OCI-LY7 (cell line): ENCODE results near the gene VKORC1L1. TPM values are rescaled to one million over a fixed set of nuclear protein-coding genes. Genes with fewer than 3 reads are reported as not detected.
A peak's percentile ranks its signal among the peaks of the same experiment; 100 is the strongest.

Experiments used
- BruUV-seq: library from RNA; stranded (reverse); fragments of 400-500 nt; replicated peaks from 2 replicates; lab custom pipeline; 2021; lab: Mats Ljungman, UMichigan
- CTCF ChIA-PET: fragments of 300-600 bp; sonication (Branson Sonifier 250); formaldehyde crosslinking; loops from one replicate; lab custom pipeline; 2022; ENCODE audit warnings: antibody characterized with exemption; ENCODE audit not compliant: unreplicated experiment; lab: Charles Lee
- POLR2A ChIA-PET: fragments of 300-600 bp; sonication (Branson Sonifier 250); formaldehyde crosslinking; loops from one replicate; lab custom pipeline; 2022; ENCODE audit warnings: antibody characterized with exemption; lab: Charles Lee
- DNase-seq: peaks from one replicate; pipeline ENCODE4 v3.0.0-alpha.2; 2015; ENCODE audit warnings: low spot score
- H2AFZ ChIP-seq: fragments of 200-600 bp; sonication (generic), shearing (Covaris generic); 2 replicates; pipeline ENCODE4 v1.6.1; 2014; ENCODE audit warnings: mild to moderate bottlenecking, antibody characterized with exemption, low read length, moderate library complexity
- H3K27ac ChIP-seq: fragments of 200-600 bp; sonication (generic); 2 replicates; pipeline ENCODE4 v1.5.1; 2014; ENCODE audit warnings: mixed run types, low read depth, mild to moderate bottlenecking, moderate library complexity, low read length, inconsistent platforms; ENCODE audit not compliant: poor library complexity, severe bottlenecking
- H3K36me3 ChIP-seq: fragments of 200-600 bp; sonication (generic); 2 replicates; pipeline ENCODE4 v1.6.1; 2014; ENCODE audit warnings: mild to moderate bottlenecking, antibody characterized with exemption, low read length, moderate library complexity, mixed read lengths; ENCODE audit not compliant: insufficient read depth
- H3K4me1 ChIP-seq: fragments of 200-600 bp; sonication (generic); 2 replicates; pipeline ENCODE4 v1.5.1; 2014; ENCODE audit warnings: mild to moderate bottlenecking, low read length; ENCODE audit not compliant: insufficient read depth, poor library complexity, severe bottlenecking
- H3K4me2 ChIP-seq: fragments of 200-600 bp; sonication (generic); 2 replicates; pipeline ENCODE4 v1.6.1; 2014; ENCODE audit warnings: mild to moderate bottlenecking, low read length
- H3K4me3 ChIP-seq: fragments of 200-600 bp; sonication (generic); 2 replicates; pipeline ENCODE4 v1.5.1; 2014; ENCODE audit warnings: mild to moderate bottlenecking, low read depth, low read length; ENCODE audit not compliant: poor library complexity, severe bottlenecking
- H3K79me2 ChIP-seq: fragments of 200-600 bp; sonication (generic); 2 replicates; pipeline ENCODE4 v1.6.1; 2016; ENCODE audit warnings: low read depth, mild to moderate bottlenecking, low read length, moderate library complexity, mixed read lengths; ENCODE audit not compliant: insufficient read depth
- H3K9me2 ChIP-seq: fragments of 200-600 bp; sonication (generic); 2 replicates; pipeline ENCODE4 v1.6.1; 2016; ENCODE audit warnings: mild to moderate bottlenecking, low read length, mixed read lengths; ENCODE audit not compliant: insufficient read depth
- H3K9me3 ChIP-seq: fragments of 200-600 bp; sonication (generic); 2 replicates; pipeline ENCODE4 v1.6.1; 2014; ENCODE audit warnings: mild to moderate bottlenecking, mixed run types, low read length, mixed read lengths
- H4K20me1 ChIP-seq: fragments of 200-600 bp; sonication (generic); 2 replicates; pipeline ENCODE4 v1.6.1; 2014; ENCODE audit warnings: mild to moderate bottlenecking, antibody characterized with exemption, low read length, moderate library complexity, mixed read lengths; ENCODE audit not compliant: insufficient read depth
- CTCF ChIP-seq: fragments of 200-600 bp; sonication (generic); conservative IDR thresholded peaks from 2 replicates; pipeline ENCODE4 v1.5.1; 2014; ENCODE audit warnings: mild to moderate bottlenecking, antibody characterized with exemption, low read length, moderate library complexity, mixed read lengths
- EZH2phosphoT487 ChIP-seq: fragments of 200-600 bp; sonication (generic); IDR thresholded peaks from 2 replicates; pipeline ENCODE4 v1.6.1; 2018; ENCODE audit warnings: low read depth, borderline replicate concordance, mild to moderate bottlenecking, mixed run types, antibody characterized with exemption, low read length, moderate library complexity, mixed read lengths
- intact Hi-C: fragments of 100-400 bp; cut with micrococcal nuclease; formaldehyde crosslinking; loops from one replicate; pipeline ENCODE4 v1.10.0; 2022; ENCODE audit not compliant: unreplicated experiment
- total RNA-seq, 2 experiments: library from RNA; depleted of rRNA in 1 of 2; stranded (reverse); fragments of >200 nt in 1 of 2; shearing (Covaris generic) in 1 of 2; gene quantifications; 2 replicates each; pipeline ENCODE4 v1.2.3, GENCODE V29; 2014 to 2022

The VKORC1L1 gene
- total RNA-seq, 2 experiments from 2014 or later = 17.4 to 31.9 TPM

GRCh38 chr7:65976659-65977196, 103.9 kb downstream of the VKORC1L1 start:
- Histone ChIP-seq H3K4me2 (no peak overlapping the region), H4K20me1 (0 out of 2 replicates have a peak, but pooled peaks cover 3% of the 10 kb centered on the region), H3K9me3 (no peaks in the 10 kb centered on the region), H3K27ac (no peak overlapping the region), H3K79me2 (peaks cover 17% of the 10 kb centered on the region), H3K4me1 (peaks cover 8% of the 10 kb centered on the region), H3K36me3 (peaks cover 78% of the 10 kb centered on the region), H2AFZ (no peak overlapping the region), H3K9me2 (no peaks in the 10 kb centered on the region), H3K4me3 (no peak overlapping the region)
- intact Hi-C loops = no loop called here
- no peak for TF ChIP-seq EZH2phosphoT487
- TF ChIP-seq CTCF = no peak
- ChIA-PET CTCF (no interaction called here), POLR2A (interaction anchor here (1.2 kb wide), 1 partner anchor 12 kb away, joined by 3 read pairs; no protein-coding TSS in a partner anchor)
- DNase-seq = no peak
- no TSS peak for BruUV-seq

GRCh38 chr7:65978891-65979582, 106.2 kb downstream of the VKORC1L1 start:
- no peak overlapping the region for H3K4me2 ChIP-seq
- H3K9me2 ChIP-seq = no peaks in the 10 kb centered on the region
- H3K36me3 ChIP-seq = peaks cover 55% of the 10 kb centered on the region
- H3K4me3 ChIP-seq = no peak overlapping the region
- no peaks in the 10 kb centered on the region for H3K9me3 ChIP-seq
- TF ChIP-seq CTCF (no peak), EZH2phosphoT487 (no peak)
- ChIA-PET CTCF (no interaction called here), POLR2A (no interaction called here)
- 0 out of 2 replicates have a peak, but pooled peaks cover 3% of the 10 kb centered on the region for H4K20me1 ChIP-seq
- H3K4me1 ChIP-seq = peaks cover 14% of the 10 kb centered on the region
- intact Hi-C loops = no loop called here
- no peak overlapping the region for H2AFZ ChIP-seq
- no peak for DNase-seq
- peaks cover 19% of the 10 kb centered on the region for H3K79me2 ChIP-seq
- H3K27ac ChIP-seq = no peak overlapping the region
- TSS peak; percentile 36 for BruUV-seq
